PC-9 (cell line): ENCODE data around the gene SLC6A4.

Experiments used
- EZH2 ChIP-seq: fragments of 200-600 bp; sonication (generic); IDR thresholded peaks from 2 replicates; pipeline ENCODE4 v1.8.0; 2017; ENCODE audit warnings: antibody characterized with exemption, low read depth
- TF ChIP-seq, protein P1 (sequence below): fragments of 200-600 bp; sonication (generic); conservative IDR thresholded peaks from 2 replicates; pipeline ENCODE4 v1.6.1; 2017; ENCODE audit warnings: mixed run types, antibody characterized with exemption, mild to moderate bottlenecking, moderate library complexity

DNA sequence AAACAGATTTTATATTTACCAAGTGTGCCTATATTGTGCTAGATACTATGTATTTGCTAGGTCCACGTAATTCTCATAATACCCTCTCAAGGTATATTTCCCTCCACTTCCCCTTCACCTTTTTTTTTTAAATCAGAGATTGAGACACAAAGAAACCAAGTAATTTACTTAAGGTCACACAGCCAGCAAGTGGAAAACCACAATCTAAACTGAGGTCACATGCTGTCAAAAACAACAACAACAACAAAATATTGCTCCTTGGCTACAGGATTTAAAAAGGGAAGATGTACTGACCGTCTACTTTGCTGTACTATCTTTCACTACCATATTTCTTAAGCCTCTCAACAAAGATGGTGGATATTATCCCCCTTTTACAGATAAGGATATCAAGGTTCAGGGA lies 40.4 kb upstream of the SLC6A4 start:
- TF ChIP-seq, protein P1, sequence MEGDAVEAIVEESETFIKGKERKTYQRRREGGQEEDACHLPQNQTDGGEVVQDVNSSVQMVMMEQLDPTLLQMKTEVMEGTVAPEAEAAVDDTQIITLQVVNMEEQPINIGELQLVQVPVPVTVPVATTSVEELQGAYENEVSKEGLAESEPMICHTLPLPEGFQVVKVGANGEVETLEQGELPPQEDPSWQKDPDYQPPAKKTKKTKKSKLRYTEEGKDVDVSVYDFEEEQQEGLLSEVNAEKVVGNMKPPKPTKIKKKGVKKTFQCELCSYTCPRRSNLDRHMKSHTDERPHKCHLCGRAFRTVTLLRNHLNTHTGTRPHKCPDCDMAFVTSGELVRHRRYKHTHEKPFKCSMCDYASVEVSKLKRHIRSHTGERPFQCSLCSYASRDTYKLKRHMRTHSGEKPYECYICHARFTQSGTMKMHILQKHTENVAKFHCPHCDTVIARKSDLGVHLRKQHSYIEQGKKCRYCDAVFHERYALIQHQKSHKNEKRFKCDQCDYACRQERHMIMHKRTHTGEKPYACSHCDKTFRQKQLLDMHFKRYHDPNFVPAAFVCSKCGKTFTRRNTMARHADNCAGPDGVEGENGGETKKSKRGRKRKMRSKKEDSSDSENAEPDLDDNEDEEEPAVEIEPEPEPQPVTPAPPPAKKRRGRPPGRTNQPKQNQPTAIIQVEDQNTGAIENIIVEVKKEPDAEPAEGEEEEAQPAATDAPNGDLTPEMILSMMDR = no peak
- TF ChIP-seq EZH2 = no peak
